Liver (tissue), 9 donors: ENCODE results near the gene ABLIM1. TPM values are rescaled to one million over a fixed set of nuclear protein-coding genes. Genes with fewer than 3 reads are reported as not detected.

Experiments
- DNase-seq: peaks from one replicate; pipeline ENCODE4 v3.0.0-alpha.2; 2017; ENCODE audit warnings: low spot score
- H3K27ac ChIP-seq, 2 donors: one replicate each; pipeline ENCODE4 v1.7.0; 2013; ENCODE audit warnings: inconsistent platforms in 2 of 2, low read length in 2 of 2, control low read depth in 1 of 2, low read depth in 1 of 2, mild to moderate bottlenecking in 1 of 2
- H3K27me3 ChIP-seq, 4 donors: one replicate each; pipeline versions ENCODE4 v1.6.1 to v1.7.0; 2013; ENCODE audit warnings: low read length in 3 of 4, inconsistent platforms in 1 of 4, mild to moderate bottlenecking in 1 of 4, moderate library complexity in 1 of 4; ENCODE audit not compliant: control insufficient read depth in 4 of 4, insufficient read depth in 4 of 4
- H3K36me3 ChIP-seq, 4 donors: one replicate each; pipeline versions ENCODE4 v1.6.1 to v1.7.0; 2013; ENCODE audit warnings: low read length in 3 of 4, mild to moderate bottlenecking in 3 of 4, low read depth in 1 of 4, moderate library complexity in 1 of 4; ENCODE audit not compliant: control insufficient read depth in 4 of 4, insufficient read depth in 3 of 4
- H3K4me1 ChIP-seq, 4 donors: one replicate each; pipeline versions ENCODE4 v1.6.1 to v1.7.0; 2013; ENCODE audit warnings: low read length in 3 of 4, mild to moderate bottlenecking in 3 of 4, moderate library complexity in 1 of 4; ENCODE audit not compliant: control insufficient read depth in 4 of 4, insufficient read depth in 4 of 4
- H3K4me3 ChIP-seq, 3 donors: one replicate each; pipeline versions ENCODE4 v1.6.1 to v1.7.0; 2013; ENCODE audit warnings: low read length in 3 of 3, control low read depth in 1 of 3, low read depth in 1 of 3, mild to moderate bottlenecking in 1 of 3
- H3K9ac ChIP-seq, 2 donors: one replicate each; pipeline ENCODE4 v1.7.0; 2013; ENCODE audit warnings: low read length in 2 of 2, mild to moderate bottlenecking in 2 of 2, moderate library complexity in 2 of 2, control low read depth in 1 of 2, low read depth in 1 of 2
- H3K9me3 ChIP-seq, 4 donors: one replicate each; pipeline versions ENCODE4 v1.6.1 to v1.7.0; 2013; ENCODE audit warnings: low read length in 3 of 4; ENCODE audit not compliant: control insufficient read depth in 4 of 4
- ATF3 ChIP-seq: IDR thresholded peaks from 2 replicates; pipeline ENCODE4 v1.6.1; 2016; ENCODE audit warnings: antibody characterized with exemption
- FOXA1 ChIP-seq: IDR thresholded peaks from 2 replicates; pipeline ENCODE4 v1.6.1; 2016; ENCODE audit warnings: antibody characterized with exemption
- FOXA2 ChIP-seq: IDR thresholded peaks from 2 replicates; pipeline ENCODE4 v1.6.1; 2016; ENCODE audit warnings: antibody characterized with exemption
- GABPA ChIP-seq, 2 donors: IDR thresholded peaks in 1 of 2; conservative IDR thresholded peaks in 1 of 2; 2 replicates each; pipeline ENCODE4 v1.6.1; 2016; ENCODE audit warnings: antibody characterized with exemption in 2 of 2, mild to moderate bottlenecking in 1 of 2, moderate library complexity in 1 of 2
- HNF4A ChIP-seq, 2 donors: conservative IDR thresholded peaks; 2 replicates each; pipeline ENCODE4 v1.6.1; 2016; ENCODE audit warnings: antibody characterized with exemption in 2 of 2, mild to moderate bottlenecking in 2 of 2
- HNF4G ChIP-seq: IDR thresholded peaks from 2 replicates; pipeline ENCODE4 v1.6.1; 2016; ENCODE audit warnings: antibody characterized with exemption
- JUND ChIP-seq, 2 donors: IDR thresholded peaks; 2 replicates each; pipeline ENCODE4 v1.6.1; 2016; ENCODE audit warnings: antibody characterized with exemption in 2 of 2
- MAX ChIP-seq: IDR thresholded peaks from 2 replicates; pipeline ENCODE4 v1.6.1; 2016; ENCODE audit warnings: antibody characterized with exemption
- REST ChIP-seq: IDR thresholded peaks from 2 replicates; pipeline ENCODE4 v1.6.1; 2016; ENCODE audit warnings: antibody characterized with exemption, mild to moderate bottlenecking
- RXRA ChIP-seq, 2 donors: IDR thresholded peaks; 2 replicates each; pipeline ENCODE4 v1.6.1; 2017 to 2018; ENCODE audit warnings: antibody characterized with exemption in 2 of 2, mild to moderate bottlenecking in 1 of 2
- SP1 ChIP-seq: IDR thresholded peaks from 2 replicates; pipeline ENCODE4 v1.6.1; 2018; ENCODE audit warnings: antibody characterized with exemption, mild to moderate bottlenecking
- TAF1 ChIP-seq: conservative IDR thresholded peaks from 2 replicates; pipeline ENCODE4 v1.6.1; 2016; ENCODE audit warnings: antibody characterized with exemption, mild to moderate bottlenecking
- YY1 ChIP-seq: IDR thresholded peaks from 2 replicates; pipeline ENCODE4 v1.6.1; 2016; ENCODE audit warnings: antibody characterized with exemption, mild to moderate bottlenecking
- WGBS: extraction: QIAGEN DNeasy Blood & Tissue Kit; methylation state at CpG from one replicate; pipeline ENCODE4 v1.1.7; 2013; 5-methylcytosine and 5-hydroxymethylcytosine counted together
- polyA plus RNA-seq, 2 donors: library from polyadenylated mRNA; stranded (reverse) in 1 of 2; unstranded in 1 of 2; fragments of 200-250 nt in 1 of 2; fragments of >200 nt in 1 of 2; fragmentation: Nextera tagmentation in 1 of 2; extraction: Ambion mirVana in 1 of 2; gene quantifications; one replicate each; pipeline versions ENCODE4 v1.2.1 to v1.2.3, GENCODE V29; 2013 to 2015
- total RNA-seq, 2 donors: library from RNA; depleted of rRNA; stranded (reverse); fragments of >200 nt; gene quantifications; one replicate each; pipeline ENCODE4 v1.2.3, GENCODE V29; 2014
- TF ChIP-seq, protein P1 (sequence below): fragments of 150-350 bp; IDR thresholded peaks from 2 replicates; pipeline ENCODE4 v1.5.1; 2017; ENCODE audit warnings: improper control_type of control experiment, low read depth, low read length; ENCODE audit not compliant: missing input control
- donor health status: healthy.
- donor health status: healthy.
- donor health status: healthy.
- donor health status: healthy.
- donor health status: healthy.

ABLIM1 gene
- total and polyA plus RNA-seq, 4 donors = 10.9 to 31.3 (median 13.1) TPM

DNA sequence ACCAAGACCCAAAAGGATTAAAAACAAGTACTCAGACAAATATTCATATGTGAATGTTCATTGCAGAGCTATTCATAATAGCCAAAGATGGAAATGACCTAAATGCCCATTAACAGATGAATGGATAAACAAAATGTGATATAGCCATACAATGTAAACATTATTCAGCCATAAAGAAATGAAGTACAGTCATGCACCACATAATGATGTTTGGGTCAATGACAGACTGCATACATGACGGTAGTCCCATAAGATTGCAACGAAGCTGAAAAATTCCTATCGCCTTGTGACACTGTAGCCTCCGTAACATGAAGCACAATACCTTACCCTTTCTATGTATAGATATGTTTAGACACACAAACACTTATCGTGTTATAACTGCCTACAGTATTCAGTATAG is 97.9 kb downstream of the ABLIM1 start (continued):
- TF ChIP-seq REST (no peak), HNF4G (no peak)

DNA sequence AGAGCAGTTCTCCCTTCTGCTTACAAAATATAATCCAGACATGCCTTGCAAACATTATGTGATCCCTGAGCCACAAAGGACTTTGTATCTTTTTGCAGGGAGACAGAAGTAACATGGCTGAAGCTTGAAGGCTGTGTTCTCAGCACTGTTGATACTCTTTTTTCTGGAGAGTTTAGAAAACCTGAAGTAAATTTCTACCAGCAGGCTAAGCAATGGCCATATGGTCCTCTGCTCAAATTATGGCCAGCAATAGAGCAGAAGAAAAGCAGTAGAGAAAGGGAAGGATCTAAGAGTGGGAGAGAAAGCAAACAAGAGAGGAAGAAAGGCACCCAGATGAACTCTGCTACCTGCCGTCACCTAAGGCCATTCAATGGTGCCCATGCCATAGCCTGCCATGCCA is 98.4 kb downstream of the ABLIM1 start:
- H3K27me3 ChIP-seq = no peaks in the 10 kb centered on the region
- H3K4me1 ChIP-seq = peaks cover 0 to 5% (median 2%) of the 10 kb centered on the region in 4 donors
- 81% methylated on average over 1 of the region's 1 CpG for WGBS
- H3K36me3 ChIP-seq = peaks cover 0 to 4% (median 0%) of the 10 kb centered on the region in 4 donors
- H3K4me3 ChIP-seq = no peak overlapping the region
- H3K27ac ChIP-seq = no peak overlapping the region
- no peaks in the 10 kb centered on the region for H3K9me3 ChIP-seq
- no peak overlapping the region for H3K9ac ChIP-seq
- DNase-seq = no peak
- TF ChIP-seq JUND (IDR thresholded peaks at IDR 0.05) (no peak), ATF3 (no peak), RXRA (IDR thresholded peaks at IDR 0.05) (no peak), GABPA (IDR thresholded peaks at IDR 0.05 in 1 of 2, conservative IDR thresholded peaks at IDR 0.05 in 1 of 2) (no peak), TAF1 (no peak), YY1 (no peak), FOXA1 (no peak), MAX (no peak), HNF4A (conservative IDR thresholded peaks at IDR 0.05) (no peak), HNF4G (no peak), REST (no peak), SP1 (no peak), FOXA2 (no peak)
- TF ChIP-seq, protein P1, sequence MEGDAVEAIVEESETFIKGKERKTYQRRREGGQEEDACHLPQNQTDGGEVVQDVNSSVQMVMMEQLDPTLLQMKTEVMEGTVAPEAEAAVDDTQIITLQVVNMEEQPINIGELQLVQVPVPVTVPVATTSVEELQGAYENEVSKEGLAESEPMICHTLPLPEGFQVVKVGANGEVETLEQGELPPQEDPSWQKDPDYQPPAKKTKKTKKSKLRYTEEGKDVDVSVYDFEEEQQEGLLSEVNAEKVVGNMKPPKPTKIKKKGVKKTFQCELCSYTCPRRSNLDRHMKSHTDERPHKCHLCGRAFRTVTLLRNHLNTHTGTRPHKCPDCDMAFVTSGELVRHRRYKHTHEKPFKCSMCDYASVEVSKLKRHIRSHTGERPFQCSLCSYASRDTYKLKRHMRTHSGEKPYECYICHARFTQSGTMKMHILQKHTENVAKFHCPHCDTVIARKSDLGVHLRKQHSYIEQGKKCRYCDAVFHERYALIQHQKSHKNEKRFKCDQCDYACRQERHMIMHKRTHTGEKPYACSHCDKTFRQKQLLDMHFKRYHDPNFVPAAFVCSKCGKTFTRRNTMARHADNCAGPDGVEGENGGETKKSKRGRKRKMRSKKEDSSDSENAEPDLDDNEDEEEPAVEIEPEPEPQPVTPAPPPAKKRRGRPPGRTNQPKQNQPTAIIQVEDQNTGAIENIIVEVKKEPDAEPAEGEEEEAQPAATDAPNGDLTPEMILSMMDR = no peak
